B cell (primary cell): ENCODE data around the gene HIBCH. TPM values are rescaled to one million over a fixed set of nuclear protein-coding genes. Genes with fewer than 3 reads are reported as not detected.

Experiments
- ATAC-seq: fragments of 200-7000 bp; cut with Tn5 transposase; one replicate; pipeline ENCODE4 v1.10.0; 2021; ENCODE audit warnings: low read depth, mild to moderate bottlenecking, moderate number of reproducible peaks, moderate library complexity
- CTCF ChIA-PET: fragments of 350-600 bp; sonication (Branson Sonifier 250); formaldehyde crosslinking; loops from one replicate; lab custom pipeline; 2021; ENCODE audit warnings: antibody characterized with exemption, inconsistent platforms; lab: Charles Lee
- POLR2A ChIA-PET: fragments of 350-600 bp; sonication (Branson Sonifier 250); formaldehyde crosslinking; loops from one replicate; lab custom pipeline; 2021; ENCODE audit warnings: antibody characterized with exemption; lab: Charles Lee
- DNase-seq: peaks from one replicate; pipeline ENCODE4 v3.0.0; 2013
- H2AFZ ChIP-seq: 2 replicates; pipeline ENCODE4 v1.6.1; 2012; ENCODE audit warnings: mild to moderate bottlenecking, low read depth, low read length; ENCODE audit not compliant: insufficient read depth, poor library complexity, severe bottlenecking
- H3K27ac ChIP-seq, 2 donors: 1 replicate in 1 of 2; 2 replicates in 1 of 2; pipeline ENCODE4 v1.5.1; 2012 to 2013; ENCODE audit warnings: low read length in 2 of 2, mild to moderate bottlenecking in 2 of 2, moderate library complexity in 1 of 2
- H3K27me3 ChIP-seq, 4 experiments: fragments of 200-600 bp in 1 of 4; sonication (generic) in 1 of 4; replicated peaks in 1 of 4; 1 replicate in 2 of 4; 2 replicates in 2 of 4; pipeline versions ENCODE4 v1.6.1 to v1.7.0; 2013 to 2016; ENCODE audit warnings: low read length in 3 of 4, mild to moderate bottlenecking in 2 of 4, mixed read lengths in 1 of 4, moderate library complexity in 1 of 4; ENCODE audit not compliant: insufficient read depth in 4 of 4, control insufficient read depth in 3 of 4; ENCODE audit errors: control extremely low read depth in 1 of 4
- H3K36me3 ChIP-seq, 2 experiments: replicated peaks in 1 of 2; 1 replicate in 1 of 2; 2 replicates in 1 of 2; pipeline versions ENCODE4 v1.6.1 to v1.7.1; 2013; ENCODE audit warnings: low read length in 1 of 2; ENCODE audit not compliant: insufficient read depth in 2 of 2, control insufficient read depth in 1 of 2; ENCODE audit errors: control extremely low read depth in 1 of 2, extremely low read depth in 1 of 2
- H3K4me1 ChIP-seq, 2 donors: fragments of 200-600 bp in 1 of 2; sonication (generic) in 1 of 2; 1 replicate in 1 of 2; 2 replicates in 1 of 2; pipeline versions ENCODE4 v1.5.1 to v1.6.1; 2013 to 2017; ENCODE audit warnings: low read length in 2 of 2; ENCODE audit not compliant: control insufficient read depth in 2 of 2, insufficient read depth in 2 of 2
- H3K4me2 ChIP-seq: replicated peaks from 2 replicates; pipeline ENCODE3; 2012; ENCODE audit warnings: mild to moderate bottlenecking, low read depth, low read length; ENCODE audit not compliant: poor library complexity, severe bottlenecking
- H3K4me3 ChIP-seq, 5 experiments: fragments of 200-600 bp in 1 of 5; sonication (generic) in 1 of 5; 1 replicate in 3 of 5; 2 replicates in 2 of 5; pipeline versions ENCODE4 v1.5.1 to v1.7.0; 2011 to 2016; ENCODE audit warnings: low read length in 4 of 5, mild to moderate bottlenecking in 4 of 5, low read depth in 2 of 5, control low read depth in 1 of 5, moderate library complexity in 1 of 5; ENCODE audit not compliant: insufficient read depth in 1 of 5; ENCODE audit errors: control extremely low read depth in 1 of 5, extremely low read depth in 1 of 5
- H3K79me2 ChIP-seq: fragments of 200-600 bp; sonication (generic); one replicate; pipeline ENCODE4 v1.6.0; 2016; ENCODE audit warnings: low read length; ENCODE audit not compliant: control insufficient read depth, insufficient read depth
- H3K9ac ChIP-seq: fragments of 200-600 bp; sonication (generic); 2 replicates; pipeline ENCODE4 v1.6.1; 2017; ENCODE audit warnings: mild to moderate bottlenecking, low read length, moderate library complexity
- H3K9me3 ChIP-seq, 3 donors: one replicate each; pipeline versions ENCODE4 v1.6.1 to v1.7.1; 2013; ENCODE audit warnings: low read length in 2 of 3; ENCODE audit not compliant: control insufficient read depth in 2 of 3, insufficient read depth in 1 of 3; ENCODE audit errors: control extremely low read depth in 1 of 3
- H4K20me1 ChIP-seq: 2 replicates; pipeline ENCODE4 v1.6.0; 2012; ENCODE audit warnings: mild to moderate bottlenecking, low read length; ENCODE audit not compliant: insufficient read depth, control insufficient read depth, poor library complexity, severe bottlenecking
- H3K27ac Mint-ChIP-seq: one replicate; pipeline ENCODE4 v1.8.0; 2021; ENCODE audit warnings: mixed read lengths
- H3K27me3 Mint-ChIP-seq: one replicate; pipeline ENCODE4 v1.8.0; 2021; ENCODE audit warnings: mixed read lengths
- H3K4me1 Mint-ChIP-seq: one replicate; pipeline ENCODE4 v1.8.0; 2021; ENCODE audit warnings: mixed read lengths
- H3K4me3 Mint-ChIP-seq: one replicate; pipeline ENCODE4 v1.8.0; 2021; ENCODE audit warnings: mixed read lengths
- H3K9me3 Mint-ChIP-seq: one replicate; pipeline ENCODE4 v1.8.0; 2022; ENCODE audit warnings: mixed read lengths; ENCODE audit not compliant: insufficient read depth
- CTCF ChIP-seq: fragments of 200-600 bp; IDR thresholded peaks from one replicate; pipeline ENCODE4 v1.8.0; 2022; ENCODE audit warnings: antibody characterized with exemption, mild to moderate bottlenecking
- EZH2 ChIP-seq: IDR thresholded peaks from 2 replicates; pipeline ENCODE4 v1.6.1; 2012; ENCODE audit warnings: borderline replicate concordance, low read depth, mild to moderate bottlenecking, moderate library complexity, low read length; ENCODE audit not compliant: insufficient read depth, poor library complexity, severe bottlenecking
- WGBS: methylation state at CpG from one replicate; pipeline ENCODE4 v1.1.5; 2013; ENCODE audit warnings: missing lambda C conversion rate; ENCODE audit not compliant: insufficient coverage; 5-methylcytosine and 5-hydroxymethylcytosine counted together
- intact Hi-C: fragments of 100-400 bp; cut with micrococcal nuclease; formaldehyde crosslinking; loops from one replicate; pipeline ENCODE4 v1.10.0; 2022
- polyA plus RNA-seq: library from polyadenylated mRNA; depleted of rRNA; stranded (reverse); fragments of >200 nt; gene quantifications from 2 replicates; pipeline ENCODE4 v1.2.3, GENCODE V29; 2012
- total RNA-seq, 2 donors: library from RNA; stranded (reverse); fragments of 120-200 nt in 1 of 2; gene quantifications; 1 replicate in 1 of 2; 2 replicates in 1 of 2; pipeline versions ENCODE4 v1.2.3 to v1.2.4, GENCODE V29; 2013 to 2022

HIBCH gene
- total and polyA plus RNA-seq, 2 donors (not counting 1 experiment from before 2014, with no cell fraction given) = 5.6 to 30.2 TPM

- no peak overlapping the region for H3K4me3 ChIP-seq
- H3K9ac ChIP-seq = no peak overlapping the region
- no peaks in the 10 kb centered on the region for H3K9me3 ChIP-seq
- DNase-seq = no peak
- ChIA-PET CTCF (no interaction called here), POLR2A (no interaction called here)
- intact Hi-C loops = loop anchor here (10.0 kb wide), 1 partner anchor 209 kb away; the partner anchor contains the start of gene NEMP2
- H3K79me2 ChIP-seq = no peaks in the 10 kb centered on the region
- peaks cover 2% of the 10 kb centered on the region for H3K4me1 Mint-ChIP-seq
- peaks cover 47% of the 10 kb centered on the region for H3K27me3 Mint-ChIP-seq
- H3K4me2 ChIP-seq = no peak overlapping the region
- ATAC-seq = no peak
- H4K20me1 ChIP-seq = no peaks in the 10 kb centered on the region
- no peaks in the 10 kb centered on the region for H3K36me3 ChIP-seq
- WGBS = 83% methylated on average over 1 of the region's 2 CpGs
- H2AFZ ChIP-seq = no peak overlapping the region
- no peak for TF ChIP-seq EZH2
- no peak for TF ChIP-seq CTCF
- no peak overlapping the region for H3K27ac Mint-ChIP-seq
- peaks cover 1 to 3% of the 10 kb centered on the region in 2 donors for H3K4me1 ChIP-seq
- no peak overlapping the region for H3K4me3 Mint-ChIP-seq
- H3K9me3 Mint-ChIP-seq = no peaks in the 10 kb centered on the region
- H3K27ac ChIP-seq = no peak overlapping the region
- peaks cover 0 to 16% (median 4%) of the 10 kb centered on the region in 4 experiments for H3K27me3 ChIP-seq
These were observed 6.0 kb upstream of the HIBCH start for GRCh38 chr2:190325588-190325987.

- Histone ChIP-seq H3K9me3 (no peaks in the 10 kb centered on the region), H4K20me1 (no peaks in the 10 kb centered on the region), H3K27me3 (peaks cover 0 to 16% (median 3%) of the 10 kb centered on the region in 4 experiments), H3K4me1 (peaks cover 15% of the 10 kb centered on the region in 2 donors), H3K4me3 (no peak overlapping the region), H3K36me3 (no peaks in the 10 kb centered on the region), H3K27ac (no peak overlapping the region), H3K4me2 (no peak overlapping the region), H3K9ac (no peak overlapping the region), H2AFZ (no peak overlapping the region), H3K79me2 (peaks cover 8% of the 10 kb centered on the region)
- CTCF ChIA-PET = no interaction called here
- Mint-ChIP-seq H3K4me1 (peaks cover 19% of the 10 kb centered on the region), H3K4me3 (no peak overlapping the region), H3K27me3 (peaks cover 34% of the 10 kb centered on the region), H3K9me3 (no peaks in the 10 kb centered on the region), H3K27ac (no peak overlapping the region)
- TF ChIP-seq CTCF (no peak), EZH2 (no peak)
- POLR2A ChIA-PET = no interaction called here
- DNase-seq (no peak), ATAC-seq (no peak)
- intact Hi-C loops = loop anchor here (10.0 kb wide), 1 partner anchor 211 kb away; the partner anchor contains the start of gene NEMP2
These were observed 3.8 kb upstream of the HIBCH start for GRCh38 chr2:190323406-190323805.
